Panc1 (cell line): ENCODE measurements around the gene ARPC4. TPM values are rescaled to one million over a fixed set of nuclear protein-coding genes. Genes with fewer than 3 reads are reported as not detected.
"Not testable (repeated sequence)": the region's sequence is repeated elsewhere in the genome, so short reads cannot be mapped to it uniquely, and the experiment has no call there.

Experiments used
- ATAC-seq: fragments of 200-7000 bp; cut with Tn5 transposase; 2 replicates; pipeline ENCODE4 v1.9.1; 2020; ENCODE audit warnings: mild to moderate bottlenecking, moderate library complexity
- BruUV-seq: library from RNA; stranded (reverse); fragments of 400-500 nt; replicated peaks from 2 replicates; lab custom pipeline; 2021; lab: Mats Ljungman, UMichigan
- CTCF ChIA-PET: fragments of 300-600 bp; sonication (Branson Sonifier 250); formaldehyde crosslinking; loops from one replicate; lab custom pipeline; 2022; ENCODE audit warnings: antibody characterized with exemption; lab: Charles Lee
- POLR2A ChIA-PET: fragments of 300-600 bp; sonication (Branson Sonifier 250); formaldehyde crosslinking; loops from one replicate; lab custom pipeline; 2022; ENCODE audit warnings: antibody characterized with exemption; lab: Charles Lee
- DNase-seq: peaks from one replicate; pipeline ENCODE4 v3.0.0-alpha.2; 2010; ENCODE audit warnings: low read depth, low spot score
- H3K27ac ChIP-seq: 2 replicates; pipeline ENCODE4 v1.5.1; 2011; ENCODE audit warnings: mild to moderate bottlenecking, low read length, inconsistent platforms
- H3K27me3 ChIP-seq: fragments of 200-500 bp; sonication (Bioruptor generic); 2 replicates; pipeline ENCODE4 v1.6.0; 2014; ENCODE audit warnings: low read length, inconsistent platforms; ENCODE audit not compliant: control insufficient read depth, insufficient read depth
- H3K36me3 ChIP-seq: fragments of 200-500 bp; sonication (Bioruptor generic); 2 replicates; pipeline ENCODE4 v1.5.1; 2014; ENCODE audit warnings: inconsistent platforms, mild to moderate bottlenecking, low read length, moderate library complexity; ENCODE audit not compliant: control insufficient read depth, insufficient read depth
- H3K4me1 ChIP-seq: 2 replicates; pipeline ENCODE4 v1.5.1; 2011; ENCODE audit warnings: inconsistent platforms, mild to moderate bottlenecking, low read length, moderate library complexity; ENCODE audit not compliant: control insufficient read depth, insufficient read depth
- H3K4me3 ChIP-seq, 2 experiments: 2 replicates each; pipeline ENCODE4 v1.5.1; 2011 to 2012; ENCODE audit warnings: low read depth in 2 of 2, low read length in 2 of 2, mild to moderate bottlenecking in 2 of 2, inconsistent platforms in 1 of 2, moderate library complexity in 1 of 2
- H3K9me3 ChIP-seq: fragments of 200-500 bp; sonication (Bioruptor generic); 2 replicates; pipeline ENCODE4 v1.5.1; 2014; ENCODE audit warnings: low read depth, mild to moderate bottlenecking, inconsistent platforms, low read length, moderate library complexity; ENCODE audit not compliant: control insufficient read depth, insufficient read depth
- POLR2AphosphoS5 ChIP-seq: IDR thresholded peaks from 2 replicates; pipeline ENCODE4 v1.6.1; 2012; ENCODE audit warnings: mild to moderate bottlenecking, low read depth, low read length, moderate library complexity
- SIN3A ChIP-seq: IDR thresholded peaks from 2 replicates; pipeline ENCODE4 v1.6.1; 2012; ENCODE audit warnings: low read depth, mild to moderate bottlenecking, low read length, moderate library complexity, borderline replicate concordance; ENCODE audit not compliant: insufficient read depth
- TCF7L2 ChIP-seq: IDR thresholded peaks from 2 replicates; pipeline ENCODE4 v1.6.1; 2011; ENCODE audit warnings: mild to moderate bottlenecking, low read depth, low read length, inconsistent platforms
- in situ Hi-C: cut with HindIII; loops from 2 replicates; pipeline ENCODE4 v1.10.0; 2016; ENCODE audit warnings: low sequenced_read_pairs, low pct_unique_long_range_greater_than_20kb
- intact Hi-C: fragments of 100-400 bp; cut with micrococcal nuclease; formaldehyde crosslinking; loops from one replicate; pipeline ENCODE4 v1.10.0; 2022; ENCODE audit not compliant: unreplicated experiment
- total RNA-seq: library from RNA; stranded (reverse); gene quantifications from one replicate; pipeline ENCODE4 v1.2.1, GENCODE V29; 2021; ENCODE audit not compliant: unreplicated experiment
- TF ChIP-seq, protein P1 (sequence below), 2 experiments: IDR thresholded peaks; 2 replicates each; pipeline ENCODE4 v1.6.1; 2011 to 2012; ENCODE audit warnings: low read depth in 2 of 2, control low read depth in 1 of 2, low read length in 1 of 2, mild to moderate bottlenecking in 1 of 2, moderate library complexity in 1 of 2; ENCODE audit not compliant: insufficient read depth in 1 of 2
- TF ChIP-seq, protein P2 (sequence below): fragments of 450-650 bp; IDR thresholded peaks from 2 replicates; pipeline ENCODE4 v1.5.1; 2017; ENCODE audit warnings: mild to moderate bottlenecking

Gene ARPC4
- total RNA-seq, 1 experiment from 2014 or later = 117 TPM

DNA sequence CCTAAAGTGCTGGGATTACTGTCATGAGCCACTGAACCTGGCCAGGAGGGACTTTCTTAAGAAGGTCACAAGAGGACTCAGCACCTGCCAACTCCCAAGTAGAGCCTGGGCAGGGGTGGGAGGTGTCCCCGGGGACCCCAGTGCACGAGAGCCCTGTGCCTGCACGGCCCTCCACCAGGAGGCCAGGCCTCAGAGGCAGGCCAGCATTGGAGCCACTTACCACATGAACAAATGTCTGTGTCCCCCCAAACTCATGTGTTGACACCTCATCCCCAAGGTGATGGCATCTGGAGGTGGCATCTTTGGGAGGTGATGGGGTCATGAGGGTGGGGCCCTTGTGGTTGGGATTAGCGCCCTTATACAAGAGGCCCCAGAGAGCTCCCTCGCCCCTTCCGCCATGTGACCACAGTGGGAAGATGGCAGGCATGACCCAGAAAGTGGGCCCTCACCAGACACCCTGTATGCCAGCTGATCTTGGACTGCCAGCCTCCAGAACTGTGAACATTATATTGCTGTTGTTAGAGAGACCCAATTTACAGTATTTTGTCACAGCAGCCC, 54.1 kb downstream of the ARPC4 start:
- no peaks in the 10 kb centered on the region for H3K27me3 ChIP-seq
- no TSS peak for BruUV-seq
- intact Hi-C loops = loop anchor here (10.0 kb wide), 1 partner anchor 78 kb away; no protein-coding TSS in a partner anchor
- CTCF ChIA-PET = no interaction called here
- ATAC-seq = no peak
- H3K4me3 ChIP-seq = no peak overlapping the region
- POLR2A ChIA-PET = interaction anchor here (0.6 kb wide), 1 partner anchor 9 kb away, joined by 3 read pairs; no protein-coding TSS in a partner anchor
- no peak overlapping the region for H3K27ac ChIP-seq
- no peaks in the 10 kb centered on the region for H3K9me3 ChIP-seq
- no peaks in the 10 kb centered on the region; the same call in 1 of the 2 replicates for H3K36me3 ChIP-seq
- DNase-seq = no peak
- in situ Hi-C loops = no loop called here
- H3K4me1 ChIP-seq = no peaks in the 10 kb centered on the region
- TF ChIP-seq TCF7L2 = no peak
- TF ChIP-seq, protein P1, sequence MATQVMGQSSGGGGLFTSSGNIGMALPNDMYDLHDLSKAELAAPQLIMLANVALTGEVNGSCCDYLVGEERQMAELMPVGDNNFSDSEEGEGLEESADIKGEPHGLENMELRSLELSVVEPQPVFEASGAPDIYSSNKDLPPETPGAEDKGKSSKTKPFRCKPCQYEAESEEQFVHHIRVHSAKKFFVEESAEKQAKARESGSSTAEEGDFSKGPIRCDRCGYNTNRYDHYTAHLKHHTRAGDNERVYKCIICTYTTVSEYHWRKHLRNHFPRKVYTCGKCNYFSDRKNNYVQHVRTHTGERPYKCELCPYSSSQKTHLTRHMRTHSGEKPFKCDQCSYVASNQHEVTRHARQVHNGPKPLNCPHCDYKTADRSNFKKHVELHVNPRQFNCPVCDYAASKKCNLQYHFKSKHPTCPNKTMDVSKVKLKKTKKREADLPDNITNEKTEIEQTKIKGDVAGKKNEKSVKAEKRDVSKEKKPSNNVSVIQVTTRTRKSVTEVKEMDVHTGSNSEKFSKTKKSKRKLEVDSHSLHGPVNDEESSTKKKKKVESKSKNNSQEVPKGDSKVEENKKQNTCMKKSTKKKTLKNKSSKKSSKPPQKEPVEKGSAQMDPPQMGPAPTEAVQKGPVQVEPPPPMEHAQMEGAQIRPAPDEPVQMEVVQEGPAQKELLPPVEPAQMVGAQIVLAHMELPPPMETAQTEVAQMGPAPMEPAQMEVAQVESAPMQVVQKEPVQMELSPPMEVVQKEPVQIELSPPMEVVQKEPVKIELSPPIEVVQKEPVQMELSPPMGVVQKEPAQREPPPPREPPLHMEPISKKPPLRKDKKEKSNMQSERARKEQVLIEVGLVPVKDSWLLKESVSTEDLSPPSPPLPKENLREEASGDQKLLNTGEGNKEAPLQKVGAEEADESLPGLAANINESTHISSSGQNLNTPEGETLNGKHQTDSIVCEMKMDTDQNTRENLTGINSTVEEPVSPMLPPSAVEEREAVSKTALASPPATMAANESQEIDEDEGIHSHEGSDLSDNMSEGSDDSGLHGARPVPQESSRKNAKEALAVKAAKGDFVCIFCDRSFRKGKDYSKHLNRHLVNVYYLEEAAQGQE (IDR thresholded peaks at IDR 0.05; ENCODE audit: insufficient read depth in 1 of 2, low read depth in 2 of 2, low read length in 1 of 2) = no peak
- TF ChIP-seq POLR2AphosphoS5 = no peak
- TF ChIP-seq SIN3A = no peak
- TF ChIP-seq, protein P2, sequence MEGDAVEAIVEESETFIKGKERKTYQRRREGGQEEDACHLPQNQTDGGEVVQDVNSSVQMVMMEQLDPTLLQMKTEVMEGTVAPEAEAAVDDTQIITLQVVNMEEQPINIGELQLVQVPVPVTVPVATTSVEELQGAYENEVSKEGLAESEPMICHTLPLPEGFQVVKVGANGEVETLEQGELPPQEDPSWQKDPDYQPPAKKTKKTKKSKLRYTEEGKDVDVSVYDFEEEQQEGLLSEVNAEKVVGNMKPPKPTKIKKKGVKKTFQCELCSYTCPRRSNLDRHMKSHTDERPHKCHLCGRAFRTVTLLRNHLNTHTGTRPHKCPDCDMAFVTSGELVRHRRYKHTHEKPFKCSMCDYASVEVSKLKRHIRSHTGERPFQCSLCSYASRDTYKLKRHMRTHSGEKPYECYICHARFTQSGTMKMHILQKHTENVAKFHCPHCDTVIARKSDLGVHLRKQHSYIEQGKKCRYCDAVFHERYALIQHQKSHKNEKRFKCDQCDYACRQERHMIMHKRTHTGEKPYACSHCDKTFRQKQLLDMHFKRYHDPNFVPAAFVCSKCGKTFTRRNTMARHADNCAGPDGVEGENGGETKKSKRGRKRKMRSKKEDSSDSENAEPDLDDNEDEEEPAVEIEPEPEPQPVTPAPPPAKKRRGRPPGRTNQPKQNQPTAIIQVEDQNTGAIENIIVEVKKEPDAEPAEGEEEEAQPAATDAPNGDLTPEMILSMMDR = no peak

DNA sequence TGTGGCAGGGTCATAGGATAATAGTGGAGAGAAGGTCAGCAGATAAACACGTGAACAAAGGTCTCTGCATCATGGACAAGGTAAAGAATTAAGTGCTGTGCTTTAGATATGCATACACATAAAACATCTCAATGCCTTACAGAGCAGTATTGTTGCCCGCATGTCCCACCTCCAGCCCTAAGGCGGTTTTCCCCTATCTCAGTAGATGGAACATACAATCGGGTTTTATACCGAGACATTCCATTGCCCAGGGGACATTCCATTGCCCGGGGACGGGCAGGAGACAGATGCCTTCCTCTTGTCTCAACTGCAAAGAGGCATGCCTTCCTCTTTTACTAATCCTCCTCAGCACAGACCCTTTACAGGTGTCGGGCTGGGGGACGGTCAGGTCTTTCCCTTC, 55.0 kb downstream of the ARPC4 start:
- in situ Hi-C loops, H3K4me3 ChIP-seq, H3K27me3 ChIP-seq, BruUV-seq, DNase-seq, H3K27ac ChIP-seq, H3K9me3 ChIP-seq, H3K4me1 ChIP-seq, POLR2A ChIA-PET, H3K36me3 ChIP-seq, ATAC-seq, CTCF ChIA-PET: not testable (repeated sequence)
- intact Hi-C loops = loop anchor here (10.0 kb wide), 1 partner anchor 77 kb away; no protein-coding TSS in a partner anchor

DNA sequence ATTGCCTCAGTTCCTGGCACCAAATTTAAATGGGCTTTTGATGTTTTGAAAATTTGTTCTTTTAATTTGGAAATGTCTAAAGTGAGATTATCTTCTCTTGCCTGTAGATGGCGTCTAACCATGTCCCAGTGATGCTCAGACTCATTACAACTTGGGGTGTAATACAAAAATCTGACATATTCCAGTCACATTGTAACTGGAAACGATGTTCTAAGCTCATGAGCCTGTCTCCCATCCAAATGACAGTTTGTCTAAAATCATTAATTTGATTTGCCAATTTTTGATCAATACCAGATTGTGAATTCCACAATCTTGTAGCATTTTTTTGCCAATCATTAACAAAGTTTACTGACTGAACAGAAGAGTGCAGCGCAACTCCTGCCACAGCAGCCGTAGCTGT, 56.0 kb downstream of the ARPC4 start:
- intact Hi-C loops = loop anchor here (10.0 kb wide), 1 partner anchor 76 kb away; no protein-coding TSS in a partner anchor

DNA sequence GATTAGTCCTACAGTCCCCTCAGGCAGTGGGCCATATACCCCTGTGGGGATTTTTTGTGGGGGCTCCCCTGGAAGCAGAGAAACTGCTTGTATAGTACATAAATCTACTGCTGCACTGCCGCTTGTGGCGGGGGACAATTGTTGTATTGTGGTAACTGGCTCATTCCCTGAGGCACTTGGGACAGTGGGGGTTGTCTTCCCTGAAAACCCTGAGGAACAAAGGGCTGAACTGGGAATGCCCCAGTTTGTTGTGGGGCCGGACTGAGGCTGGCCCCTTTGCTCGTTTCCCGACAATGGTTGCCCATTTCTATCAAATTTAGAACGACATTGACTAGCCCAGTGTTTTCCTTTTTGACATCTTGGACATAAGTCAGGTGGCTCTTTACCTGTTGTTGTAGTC, 58.5 kb downstream of the ARPC4 start:
- H3K4me3 ChIP-seq, CTCF ChIA-PET, intact Hi-C loops, ATAC-seq, H3K27ac ChIP-seq, H3K27me3 ChIP-seq, H3K4me1 ChIP-seq, DNase-seq, BruUV-seq, H3K9me3 ChIP-seq, H3K36me3 ChIP-seq, POLR2A ChIA-PET, in situ Hi-C loops: not testable (repeated sequence)

More for the DNA sequence above, 56.0 kb downstream of the ARPC4 start:
- H3K27ac ChIP-seq, H3K9me3 ChIP-seq, DNase-seq, BruUV-seq, in situ Hi-C loops, H3K36me3 ChIP-seq, POLR2A ChIA-PET, CTCF ChIA-PET, ATAC-seq, H3K4me3 ChIP-seq, H3K4me1 ChIP-seq, H3K27me3 ChIP-seq: not testable (repeated sequence)
- TF ChIP-seq, protein P2 = peak; percentile 76
